Stimulated activated naive CD8-positive, alpha-beta T cell treated with anti-CD3 and anti-CD28 coated beads, Interleukin-15, Interleukin-2, amounts not matched to agents 100 U/mL and 50 U/mL, for 24 hours (primary cell): Measurements from ENCODE around the gene ARFRP1.
A peak's percentile ranks its signal among the peaks of the same experiment; 100 is the strongest.
"Not testable (repeated sequence)": the region's sequence is repeated elsewhere in the genome, so short reads cannot be mapped to it uniquely, and the experiment has no call there.

Experiments
- ATAC-seq: fragments of 150-1000 bp; cut with Tn5 transposase; one replicate; pipeline ENCODE4 v1.10.0; 2021
- DNase-seq: peaks from one replicate; pipeline ENCODE4 v3.0.0; 2021

ARFRP1 gene

GRCh38 chr20:63732118-63733095 lies 24.6 kb upstream of the ARFRP1 start:
- ATAC-seq (no peak), DNase-seq (no peak)

- no peak for DNase-seq
- no peak for ATAC-seq
Measured at GRCh38 chr20:63731410-63731809, 23.6 kb upstream of the ARFRP1 start.

- DNase-seq, ATAC-seq: not testable (repeated sequence)
Measured at GRCh38 chr20:63730189-63730733, 22.5 kb upstream of the ARFRP1 start.

GRCh38 chr20:63722967-63723622 lies 15.3 kb upstream of the ARFRP1 start:
- not testable (repeated sequence) for DNase-seq, ATAC-seq

- ATAC-seq (no peak), DNase-seq (no peak)
Measured at GRCh38 chr20:63718996-63719395, 11.2 kb upstream of the ARFRP1 start.

GRCh38 chr20:63714858-63715257 lies 7.1 kb upstream of the ARFRP1 start:
- DNase-seq (no peak), ATAC-seq (no peak)

- ATAC-seq (no peak), DNase-seq (no peak)
Measured at GRCh38 chr20:63712191-63712590, 4.4 kb upstream of the ARFRP1 start.

- ATAC-seq (no peak), DNase-seq (no peak)
Measured at GRCh38 chr20:63711085-63711645, 3.4 kb upstream of the ARFRP1 start.

GRCh38 chr20:63709149-63709527 lies 1.4 kb upstream of the ARFRP1 start:
- peak; percentile 7 for DNase-seq
- no peak for ATAC-seq

GRCh38 chr20:63708301-63709148 lies 749 bp upstream of the ARFRP1 start:
- no peak for ATAC-seq
- peak; percentile 17 for DNase-seq

GRCh38 chr20:63706852-63707557 lies 771 bp downstream of the ARFRP1 start:
- DNase-seq: peak; percentile 70
- peak; percentile 50 for ATAC-seq

- ATAC-seq (no peak), DNase-seq (no peak)
Measured at GRCh38 chr20:63706027-63706695, 1.6 kb downstream of the ARFRP1 start.

GRCh38 chr20:63705232-63706026 lies 2.3 kb downstream of the ARFRP1 start:
- no peak for DNase-seq

GRCh38 chr20:63704749-63705117 lies 3.0 kb downstream of the ARFRP1 start:
- ATAC-seq (no peak), DNase-seq (no peak)

More at GRCh38 chr20:63705232-63706026, 2.3 kb downstream of the ARFRP1 start:
- ATAC-seq: no peak

GRCh38 chr20:63703976-63704748 lies 3.6 kb downstream of the ARFRP1 start:
- no peak for DNase-seq
- no peak for ATAC-seq

GRCh38 chr20:63703471-63703975 lies 4.3 kb downstream of the ARFRP1 start:
- no peak for DNase-seq
- no peak for ATAC-seq

- no peak for ATAC-seq
Measured at GRCh38 chr20:63702751-63703470, 4.9 kb downstream of the ARFRP1 start.

More at GRCh38 chr20:63702751-63703470, 4.9 kb downstream of the ARFRP1 start:
- no peak for DNase-seq
